ENCODE data around the gene LRG1.

GRCh38 chr19:4488496-4488895, 51.3 kb downstream of the LRG1 start:
- TF ChIP-seq CTCF (optimal IDR thresholded peaks at IDR 0.05 in 1 of 3, IDR thresholded peaks at IDR 0.05 in 1 of 3, conservative IDR thresholded peaks at IDR 0.05 in 1 of 3; ENCODE audit: extremely low read depth in 1 of 3, insufficient read depth in 2 of 3, low read length in 3 of 3) (no peak), EZH2 (IDR thresholded peaks at IDR 0.05; ENCODE audit: low read length) (no peak)
